ENCODE measurements around the gene KRT12. TPM values are rescaled to one million over a fixed set of nuclear protein-coding genes. Genes with fewer than 3 reads are reported as not detected.
A peak's percentile ranks its signal among the peaks of the same experiment; 100 is the strongest.

KRT12 gene
- total RNA-seq, 6 experiments from 2014 or later, result not detected

DNA sequence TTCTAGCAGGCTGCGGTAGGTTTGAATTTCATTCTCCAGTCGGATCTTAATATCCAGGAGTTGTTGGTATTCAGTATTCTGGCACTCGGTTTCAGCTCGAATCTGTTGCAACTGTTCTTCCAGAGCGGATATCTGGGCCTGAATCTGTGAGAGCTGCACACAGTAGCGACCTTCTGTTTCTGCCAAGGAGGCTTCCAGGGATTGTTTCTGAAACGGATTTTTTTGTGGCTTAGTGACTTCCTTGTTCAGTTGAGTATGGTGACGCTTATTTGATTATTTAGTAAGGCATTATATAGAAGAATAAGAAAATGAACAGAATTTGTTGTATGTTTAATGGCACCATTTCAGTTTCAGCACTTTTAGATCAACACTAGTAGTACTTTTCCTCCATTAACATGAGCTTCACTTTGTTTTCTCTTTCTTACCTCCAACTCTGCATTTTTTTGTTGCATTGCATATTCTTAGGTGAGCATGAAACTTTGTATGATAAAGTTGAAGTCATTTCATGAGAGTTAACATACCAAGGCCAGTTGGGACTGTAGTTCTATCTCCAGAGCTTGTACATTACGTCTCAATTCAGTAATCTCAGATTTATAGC lies 47.4 kb downstream of the KRT12 start:
- no peak for TF ChIP-seq POLR2A (IDR thresholded peaks at IDR 0.05)
- TF ChIP-seq, protein P1, sequence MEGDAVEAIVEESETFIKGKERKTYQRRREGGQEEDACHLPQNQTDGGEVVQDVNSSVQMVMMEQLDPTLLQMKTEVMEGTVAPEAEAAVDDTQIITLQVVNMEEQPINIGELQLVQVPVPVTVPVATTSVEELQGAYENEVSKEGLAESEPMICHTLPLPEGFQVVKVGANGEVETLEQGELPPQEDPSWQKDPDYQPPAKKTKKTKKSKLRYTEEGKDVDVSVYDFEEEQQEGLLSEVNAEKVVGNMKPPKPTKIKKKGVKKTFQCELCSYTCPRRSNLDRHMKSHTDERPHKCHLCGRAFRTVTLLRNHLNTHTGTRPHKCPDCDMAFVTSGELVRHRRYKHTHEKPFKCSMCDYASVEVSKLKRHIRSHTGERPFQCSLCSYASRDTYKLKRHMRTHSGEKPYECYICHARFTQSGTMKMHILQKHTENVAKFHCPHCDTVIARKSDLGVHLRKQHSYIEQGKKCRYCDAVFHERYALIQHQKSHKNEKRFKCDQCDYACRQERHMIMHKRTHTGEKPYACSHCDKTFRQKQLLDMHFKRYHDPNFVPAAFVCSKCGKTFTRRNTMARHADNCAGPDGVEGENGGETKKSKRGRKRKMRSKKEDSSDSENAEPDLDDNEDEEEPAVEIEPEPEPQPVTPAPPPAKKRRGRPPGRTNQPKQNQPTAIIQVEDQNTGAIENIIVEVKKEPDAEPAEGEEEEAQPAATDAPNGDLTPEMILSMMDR (IDR thresholded peaks at IDR 0.05), result no peak
- H3K27ac ChIP-seq, result peak overlapping the region; percentile 39 to 77 (median 55)
- peak; percentile 20 to 44 (median 38) for ATAC-seq
- intact Hi-C loops (cut with DNase I), result no loop called here
- 35% methylated on average over 9 of the region's 9 CpGs for WGBS (ENCODE audit: insufficient coverage, low coverage, low lambda C conversion rate, missing lambda C conversion rate)
- H3K4me3 ChIP-seq, result peak overlapping the region; percentile 66 to 78 (median 74)
- H3K4me1 ChIP-seq, result peaks cover 0 to 6% (median 0%) of the 10 kb centered on the region in 4 donors
- no peaks in the 10 kb centered on the region for H3K36me3 ChIP-seq
- DNase-seq, result no peak
- no peaks in the 10 kb centered on the region for H3K9me3 ChIP-seq
- H3K27me3 ChIP-seq, result no peaks in the 10 kb centered on the region

GRCh38 chr17:40818733-40819527 lies 48.1 kb downstream of the KRT12 start:
- WGBS (ENCODE audit: insufficient coverage, low coverage, low lambda C conversion rate, missing lambda C conversion rate), result 1% methylated on average over 41 of the region's 73 CpGs
- intact Hi-C loops (cut with DNase I), result no loop called here
- Histone ChIP-seq H3K36me3 (no peaks in the 10 kb centered on the region), H3K4me1 (peaks cover 0 to 6% (median 0%) of the 10 kb centered on the region in 4 donors), H3K4me3 (peak overlapping the region; percentile 66 to 78 (median 74)), H3K27me3 (no peaks in the 10 kb centered on the region), H3K27ac (peak overlapping the region; percentile 77 to 87 (median 80)), H3K9me3 (no peaks in the 10 kb centered on the region)
- peak; percentile 83 to 86 (median 85) for DNase-seq
- ATAC-seq, result peak; percentile 95 to 98 (median 96)
- peak; percentile 77 for TF ChIP-seq POLR2A (IDR thresholded peaks at IDR 0.05)
- TF ChIP-seq, protein P1 (IDR thresholded peaks at IDR 0.05), result no peak

DNA sequence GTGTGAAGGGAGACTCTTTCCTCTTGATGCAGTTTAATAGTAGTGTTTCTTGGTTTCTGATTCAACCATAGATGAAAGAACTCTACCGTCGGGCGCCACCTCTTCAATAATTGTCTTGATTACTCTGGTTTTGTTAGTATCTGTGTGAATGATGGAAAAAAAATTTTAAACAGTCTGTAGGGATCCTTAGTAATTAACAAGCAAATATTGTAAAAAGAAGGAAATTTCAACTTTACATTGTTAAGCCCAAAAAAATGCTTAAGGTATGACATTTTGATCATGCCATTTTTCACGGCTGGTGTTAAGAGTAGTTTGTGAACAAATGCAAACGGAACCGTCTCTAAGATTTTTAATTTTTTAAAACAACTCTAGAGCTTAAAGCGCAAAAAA lies 48.7 kb downstream of the KRT12 start:
- peak overlapping the region; percentile 77 to 87 (median 80) for H3K27ac ChIP-seq
- DNase-seq, result no peak
- H3K36me3 ChIP-seq, result no peaks in the 10 kb centered on the region
- 23% methylated on average over 7 of the region's 7 CpGs for WGBS (ENCODE audit: insufficient coverage, low coverage, low lambda C conversion rate, missing lambda C conversion rate)
- no peaks in the 10 kb centered on the region for H3K9me3 ChIP-seq
- H3K4me1 ChIP-seq, result peaks cover 0 to 6% (median 0%) of the 10 kb centered on the region in 4 donors
- intact Hi-C loops (cut with DNase I), result no loop called here
- no peak for ATAC-seq
- H3K4me3 ChIP-seq, result peak overlapping the region; percentile 66 to 78 (median 74)
- TF ChIP-seq, protein P1 (IDR thresholded peaks at IDR 0.05), result no peak
- no peak for TF ChIP-seq POLR2A (IDR thresholded peaks at IDR 0.05)
- no peaks in the 10 kb centered on the region for H3K27me3 ChIP-seq

- no peak for DNase-seq
- Histone ChIP-seq H3K4me1 (peaks cover 0 to 6% (median 0%) of the 10 kb centered on the region in 4 donors), H3K4me3 (no peak overlapping the region), H3K36me3 (no peaks in the 10 kb centered on the region), H3K27me3 (no peaks in the 10 kb centered on the region), H3K9me3 (no peaks in the 10 kb centered on the region), H3K27ac (no peak overlapping the region)
- no peak for ATAC-seq
- intact Hi-C loops (cut with DNase I), result no loop called here
- 90% methylated on average over 3 of the region's 4 CpGs for whole genome bisulfite sequencing (ENCODE audit: insufficient coverage, low coverage, low lambda C conversion rate, missing lambda C conversion rate)
- TF ChIP-seq, protein P1 (IDR thresholded peaks at IDR 0.05), result no peak
- TF ChIP-seq POLR2A (IDR thresholded peaks at IDR 0.05), result no peak
These were observed 49.8 kb downstream of the KRT12 start for GRCh38 chr17:40817103-40817682.

Measured in right lobe of liver (tissue), 6 donors.